Measurements from ENCODE around the gene FOXO1. TPM values are rescaled to one million over a fixed set of nuclear protein-coding genes. Genes with fewer than 3 reads are reported as not detected.

FOXO1 gene
- total RNA-seq, 2 experiments from 2014 or later = 29.2 to 42.1 TPM

- H3K4me2 ChIP-seq (ENCODE audit: low read length) = no peak overlapping the region
- H4K20me1 ChIP-seq (ENCODE audit: insufficient read depth, low read length) = no peaks in the 10 kb centered on the region
- H2AFZ ChIP-seq (ENCODE audit: low read length) = no peak overlapping the region
- no peaks in the 10 kb centered on the region for H3K36me3 ChIP-seq (ENCODE audit: insufficient read depth, low read length)
- CTCF ChIA-PET (ENCODE audit: unreplicated experiment) = interaction anchor here (1.1 kb wide), 1 partner anchor 9 kb away, joined by 4 read pairs; no protein-coding TSS in a partner anchor
- intact Hi-C loops (cut with micrococcal nuclease; ENCODE audit: unreplicated experiment) = no loop called here
- TF ChIP-seq EZH2phosphoT487 (IDR thresholded peaks at IDR 0.05; ENCODE audit: borderline replicate concordance, low read depth, low read length) = no peak
- no peak for TF ChIP-seq CTCF (conservative IDR thresholded peaks at IDR 0.05; ENCODE audit: low read length)
- no peak overlapping the region for H3K4me3 ChIP-seq (ENCODE audit: low read depth, low read length, poor library complexity, severe bottlenecking)
- H3K79me2 ChIP-seq (ENCODE audit: insufficient read depth, low read depth, low read length) = no peaks in the 10 kb centered on the region
- DNase-seq (ENCODE audit: low spot score) = no peak
- POLR2A ChIA-PET = interaction anchor here (0.6 to 2.3 kb wide), 10 partner anchors 8 to 988 kb away, joined by 3 to 6 read pairs (median 4); no protein-coding TSS in a partner anchor
- no TSS peak for BruUV-seq (replicated peaks)
- H3K9me2 ChIP-seq (ENCODE audit: insufficient read depth, low read length) = no peaks in the 10 kb centered on the region
- peaks cover 23% of the 10 kb centered on the region for H3K4me1 ChIP-seq (ENCODE audit: insufficient read depth, low read length, poor library complexity, severe bottlenecking)
- no peak overlapping the region for H3K27ac ChIP-seq (ENCODE audit: low read depth, low read length, poor library complexity, severe bottlenecking)
- H3K9me3 ChIP-seq (ENCODE audit: low read length) = no peaks in the 10 kb centered on the region
Measured at GRCh38 chr13:40673414-40673813, 7.0 kb upstream of the FOXO1 start.

- TF ChIP-seq CTCF (conservative IDR thresholded peaks at IDR 0.05; ENCODE audit: low read length) (no peak), EZH2phosphoT487 (IDR thresholded peaks at IDR 0.05; ENCODE audit: borderline replicate concordance, low read depth, low read length) (no peak)
- H4K20me1 ChIP-seq (ENCODE audit: insufficient read depth, low read length) = no peaks in the 10 kb centered on the region
- H3K79me2 ChIP-seq (ENCODE audit: insufficient read depth, low read depth, low read length) = peaks cover under 1% of the 10 kb centered on the region; the same call in 1 of the 2 replicates
- no peaks in the 10 kb centered on the region for H3K9me2 ChIP-seq (ENCODE audit: insufficient read depth, low read length)
- H3K9me3 ChIP-seq (ENCODE audit: low read length) = no peaks in the 10 kb centered on the region
- no peaks in the 10 kb centered on the region for H3K36me3 ChIP-seq (ENCODE audit: insufficient read depth, low read length)
- CTCF ChIA-PET (ENCODE audit: unreplicated experiment) = interaction anchor here (1.1 kb wide), 1 partner anchor 10 kb away, joined by 4 read pairs; no protein-coding TSS in a partner anchor
- no peak overlapping the region for H3K27ac ChIP-seq (ENCODE audit: low read depth, low read length, poor library complexity, severe bottlenecking)
- no TSS peak for BruUV-seq (replicated peaks)
- H3K4me3 ChIP-seq (ENCODE audit: low read depth, low read length, poor library complexity, severe bottlenecking) = no peak overlapping the region
- peak overlapping the region; percentile 6; the same call in 1 of the 2 replicates for H2AFZ ChIP-seq (ENCODE audit: low read length)
- intact Hi-C loops (cut with micrococcal nuclease; ENCODE audit: unreplicated experiment) = no loop called here
- DNase-seq (ENCODE audit: low spot score) = no peak
- peaks cover 28% of the 10 kb centered on the region for H3K4me1 ChIP-seq (ENCODE audit: insufficient read depth, low read length, poor library complexity, severe bottlenecking)
- POLR2A ChIA-PET = interaction anchor here (0.6 to 2.3 kb wide), 12 partner anchors 9 to 987 kb away, joined by 3 to 6 read pairs (median 4); no protein-coding TSS in a partner anchor
- peak overlapping the region; percentile 13 for H3K4me2 ChIP-seq (ENCODE audit: low read length)
Measured at GRCh38 chr13:40672765-40673397, 6.4 kb upstream of the FOXO1 start.
